ENCODE measurements around the gene EYS. TPM values are rescaled to one million over a fixed set of nuclear protein-coding genes. Genes with fewer than 3 reads are reported as not detected.

The EYS gene
- total RNA-seq, 1 experiment from 2014 or later: not detected

- Histone ChIP-seq H3K14ac (ENCODE audit: insufficient read depth, low read length) (no peak overlapping the region), H2BK12ac (ENCODE audit: insufficient read length, low read depth, low read length) (no peak overlapping the region), H3T11ph (ENCODE audit: low read length) (no peak overlapping the region), H3K27me3 (ENCODE audit: insufficient read depth, low read length) (no peaks in the 10 kb centered on the region), H4K91ac (ENCODE audit: insufficient read length, low read depth, low read length) (no peak overlapping the region), H3K4me2 (ENCODE audit: insufficient read depth, insufficient read length, low read length) (no peak overlapping the region), H3K18ac (ENCODE audit: insufficient read length, low read depth, low read length) (no peak overlapping the region), H3K56ac (ENCODE audit: insufficient read length, low read depth, low read length) (no peak overlapping the region), H3K23ac (ENCODE audit: insufficient read length, low read depth, low read length) (no peak overlapping the region), H2BK15ac (ENCODE audit: low read depth, low read length) (no peak overlapping the region), H2AFZ (ENCODE audit: low read length) (no peak overlapping the region), H2AK5ac (ENCODE audit: insufficient read length, low read length) (no peak overlapping the region), H3K79me1 (ENCODE audit: insufficient read depth, low read depth, low read length, poor library complexity, severe bottlenecking) (no peaks in the 10 kb centered on the region), H3K4ac (ENCODE audit: low read depth, low read length) (no peak overlapping the region), H2BK5ac (ENCODE audit: insufficient read length, low read length) (no peak overlapping the region), H3K27ac (ENCODE audit: insufficient read length, low read depth, low read length) (no peak overlapping the region), H3K4me1 (ENCODE audit: insufficient read depth, low read length) (no peaks in the 10 kb centered on the region), H3K9me3 (ENCODE audit: control insufficient read depth, low read depth, low read length) (no peaks in the 10 kb centered on the region), H3K79me2 (ENCODE audit: insufficient read depth, low read length) (no peaks in the 10 kb centered on the region), H4K5ac (ENCODE audit: insufficient read length, low read depth, low read length) (no peak overlapping the region), H2BK120ac (ENCODE audit: low read depth, low read length, poor library complexity, severe bottlenecking) (no peak overlapping the region), H2BK20ac (ENCODE audit: low read depth, low read length, poor library complexity, severe bottlenecking) (no peak overlapping the region), H4K8ac (replicated peaks; ENCODE audit: insufficient read length, low read depth, low read length) (no peak overlapping the region), H3K23me2 (ENCODE audit: insufficient read length, low read depth, low read length, poor library complexity, severe bottlenecking) (no peaks in the 10 kb centered on the region), H4K20me1 (ENCODE audit: control insufficient read depth, insufficient read depth, insufficient read length) (no peaks in the 10 kb centered on the region), H3K9ac (ENCODE audit: extremely low read depth, insufficient read length, low read length) (no peak overlapping the region)
- peaks cover 0 to 2% of the 10 kb centered on the region in 2 experiments; a peak in 1 of 5 replicates for H3K9me3 Mint-ChIP-seq
- no peaks in the 10 kb centered on the region for H3K4me1 Mint-ChIP-seq
- no peak overlapping the region for H3K27ac Mint-ChIP-seq
- no peaks in the 10 kb centered on the region for H3K36me3 Mint-ChIP-seq (ENCODE audit: insufficient read depth in 1 of 3, low read depth in 3 of 3)
- H3K27me3 Mint-ChIP-seq (ENCODE audit: low read depth): no peaks in the 10 kb centered on the region
- H3K4me3 Mint-ChIP-seq: no peak overlapping the region
- no CpG with 5 or more reads among the region's 3 CpGs for WGBS (ENCODE audit: extremely low coverage, insufficient read length, low lambda C conversion rate)
- no peak for DNase-seq
- TF ChIP-seq, protein P1, sequence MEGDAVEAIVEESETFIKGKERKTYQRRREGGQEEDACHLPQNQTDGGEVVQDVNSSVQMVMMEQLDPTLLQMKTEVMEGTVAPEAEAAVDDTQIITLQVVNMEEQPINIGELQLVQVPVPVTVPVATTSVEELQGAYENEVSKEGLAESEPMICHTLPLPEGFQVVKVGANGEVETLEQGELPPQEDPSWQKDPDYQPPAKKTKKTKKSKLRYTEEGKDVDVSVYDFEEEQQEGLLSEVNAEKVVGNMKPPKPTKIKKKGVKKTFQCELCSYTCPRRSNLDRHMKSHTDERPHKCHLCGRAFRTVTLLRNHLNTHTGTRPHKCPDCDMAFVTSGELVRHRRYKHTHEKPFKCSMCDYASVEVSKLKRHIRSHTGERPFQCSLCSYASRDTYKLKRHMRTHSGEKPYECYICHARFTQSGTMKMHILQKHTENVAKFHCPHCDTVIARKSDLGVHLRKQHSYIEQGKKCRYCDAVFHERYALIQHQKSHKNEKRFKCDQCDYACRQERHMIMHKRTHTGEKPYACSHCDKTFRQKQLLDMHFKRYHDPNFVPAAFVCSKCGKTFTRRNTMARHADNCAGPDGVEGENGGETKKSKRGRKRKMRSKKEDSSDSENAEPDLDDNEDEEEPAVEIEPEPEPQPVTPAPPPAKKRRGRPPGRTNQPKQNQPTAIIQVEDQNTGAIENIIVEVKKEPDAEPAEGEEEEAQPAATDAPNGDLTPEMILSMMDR (conservative IDR thresholded peaks at IDR 0.05): no peak
Measured at GRCh38 chr6:63897459-63897858, 1809.6 kb downstream of the EYS start.
